Adrenal gland (tissue), 12 donors: ENCODE measurements around the gene NETO2. TPM values are rescaled to one million over a fixed set of nuclear protein-coding genes. Genes with fewer than 3 reads are reported as not detected.

Experiments used
- DNase-seq, 7 donors: peaks; one replicate each; pipeline ENCODE4 v3.0.0-alpha.2; 2019 to 2020
- H3K27ac ChIP-seq, 5 donors: fragments of 200-600 bp; sonication (generic) in 4 of 5; 1 replicate in 3 of 5; 2 replicates in 2 of 5; pipeline versions ENCODE4 v1.5.1 to v1.8.0; 2016 to 2020; ENCODE audit warnings: mild to moderate bottlenecking in 1 of 5
- H3K27me3 ChIP-seq: fragments of 200-600 bp; 2 replicates; pipeline ENCODE4 v1.8.0; 2021
- H3K36me3 ChIP-seq, 2 donors: fragments of 200-600 bp; replicated peaks in 1 of 2; 1 replicate in 1 of 2; 2 replicates in 1 of 2; pipeline versions ENCODE4 v1.5.1 to v1.8.0; 2018 to 2022
- H3K4me1 ChIP-seq, 2 donors: fragments of 200-600 bp; replicated peaks in 1 of 2; 1 replicate in 1 of 2; 2 replicates in 1 of 2; pipeline versions ENCODE4 v1.5.1 to v1.8.0; 2018 to 2021
- H3K4me3 ChIP-seq, 4 donors: fragments of 200-600 bp; sonication (generic) in 3 of 4; one replicate each; pipeline ENCODE4 v1.5.1; 2016 to 2018
- H3K9me3 ChIP-seq, 3 donors: fragments of 200-600 bp; sonication (generic) in 1 of 3; replicated peaks in 1 of 3; 1 replicate in 2 of 3; 2 replicates in 1 of 3; pipeline versions ENCODE4 v1.5.1 to v1.8.0; 2016 to 2021
- POLR2A ChIP-seq, 2 donors: fragments of 450-650 bp; IDR thresholded peaks; one replicate each; pipeline ENCODE4 v1.6.1; 2017; ENCODE audit warnings: antibody characterized with exemption in 2 of 2, mild to moderate bottlenecking in 2 of 2, moderate library complexity in 1 of 2
- WGBS, 4 donors: extraction: QIAGEN DNeasy Blood & Tissue Kit in 2 of 4; methylation state at CpG; one replicate each; pipeline versions ENCODE4 v1.1.5 to v1.1.7; 2013 to 2017; 5-methylcytosine and 5-hydroxymethylcytosine counted together
- intact Hi-C, 2 donors: fragments of 100-400 bp; cut with DNase I; formaldehyde crosslinking; loops; one replicate each; pipeline versions ENCODE4 v1.14.1 to v1.15.0; 2022 to 2023
- polyA plus RNA-seq, 3 donors: library from polyadenylated mRNA; stranded (reverse); fragments of 200-250 nt in 2 of 3; fragments of 350-450 nt in 1 of 3; fragmentation: Illumina TruSeq in 1 of 3; extraction: RNeasy Lipid Tissue Mini Kit (QIAGEN cat#74804) in 1 of 3; gene quantifications; one replicate each; pipeline ENCODE4 v1.2.3, GENCODE V29; 2013 to 2014
- total RNA-seq, 9 donors: library from RNA; depleted of rRNA in 4 of 9; stranded (reverse); fragments of >200 nt in 4 of 9; fragments of 120-200 nt in 1 of 9; fragmentation: NEBNext Ultra II Directional in 1 of 9; extraction: Animal tissue kit (Norgen Biotek cat#: 25700) in 1 of 9; gene quantifications; one replicate each; pipeline versions ENCODE4 v1.1.0 to v1.2.4, GENCODE V29; 2013 to 2023
- TF ChIP-seq, protein P1 (sequence below), 6 experiments: fragments of 450-650 bp in 4 of 6; fragments of 200-600 bp in 2 of 6; sonication (generic) in 1 of 6; IDR thresholded peaks; 1 replicate in 5 of 6; 2 replicates in 1 of 6; pipeline versions ENCODE4 v1.5.1 to v1.8.0; 2016 to 2021; ENCODE audit warnings: antibody characterized with exemption in 6 of 6, mild to moderate bottlenecking in 2 of 6, moderate library complexity in 1 of 6
- donor health status: healthy with polysubstance abuse.
- donor health status: Bipolar disorder and iron deficiency.
- donor health status: DM: yes; HTN: yes; CAD: no.
- donor health status: DM: no; HTN: no; CAD: no.
- donor health status: DM: no; HTN: no; CAD: no.
- donor health status: DM: yes; HTN: yes; CAD: no.

Gene NETO2
- total and polyA plus RNA-seq, 12 donors, result 1.9 to 46.3 (median 9.8) TPM

DNA sequence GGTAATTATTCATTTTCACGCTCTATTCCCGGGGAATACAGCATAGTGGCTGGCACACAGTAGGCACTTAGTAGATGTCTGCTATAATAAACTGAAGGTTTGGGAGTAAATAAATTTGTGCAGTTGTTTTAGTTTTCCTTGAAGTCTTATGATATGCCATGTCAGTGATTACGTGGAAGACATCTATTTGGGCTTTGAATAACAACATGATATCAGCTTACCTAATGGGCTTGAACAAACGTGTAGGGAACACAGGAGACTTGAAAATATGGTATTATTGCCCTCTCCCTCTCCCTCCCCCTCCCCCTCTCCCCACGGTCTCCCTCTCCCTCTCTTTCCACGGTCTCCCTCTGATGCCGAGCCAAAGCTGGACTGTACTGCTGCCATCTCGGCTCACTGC is 36.3 kb upstream of the NETO2 start:
- H3K27me3 ChIP-seq, result no peaks in the 10 kb centered on the region
- no peaks in the 10 kb centered on the region for H3K36me3 ChIP-seq
- DNase-seq, result no peak
- H3K4me3 ChIP-seq, result no peak overlapping the region
- H3K27ac ChIP-seq, result no peak overlapping the region
- H3K4me1 ChIP-seq, result no peaks in the 10 kb centered on the region
- WGBS, 4 donors, result 89 to 96% (median 93%) methylated on average over 8 of the region's 8 CpGs
- TF ChIP-seq, protein P1, sequence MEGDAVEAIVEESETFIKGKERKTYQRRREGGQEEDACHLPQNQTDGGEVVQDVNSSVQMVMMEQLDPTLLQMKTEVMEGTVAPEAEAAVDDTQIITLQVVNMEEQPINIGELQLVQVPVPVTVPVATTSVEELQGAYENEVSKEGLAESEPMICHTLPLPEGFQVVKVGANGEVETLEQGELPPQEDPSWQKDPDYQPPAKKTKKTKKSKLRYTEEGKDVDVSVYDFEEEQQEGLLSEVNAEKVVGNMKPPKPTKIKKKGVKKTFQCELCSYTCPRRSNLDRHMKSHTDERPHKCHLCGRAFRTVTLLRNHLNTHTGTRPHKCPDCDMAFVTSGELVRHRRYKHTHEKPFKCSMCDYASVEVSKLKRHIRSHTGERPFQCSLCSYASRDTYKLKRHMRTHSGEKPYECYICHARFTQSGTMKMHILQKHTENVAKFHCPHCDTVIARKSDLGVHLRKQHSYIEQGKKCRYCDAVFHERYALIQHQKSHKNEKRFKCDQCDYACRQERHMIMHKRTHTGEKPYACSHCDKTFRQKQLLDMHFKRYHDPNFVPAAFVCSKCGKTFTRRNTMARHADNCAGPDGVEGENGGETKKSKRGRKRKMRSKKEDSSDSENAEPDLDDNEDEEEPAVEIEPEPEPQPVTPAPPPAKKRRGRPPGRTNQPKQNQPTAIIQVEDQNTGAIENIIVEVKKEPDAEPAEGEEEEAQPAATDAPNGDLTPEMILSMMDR (IDR thresholded peaks at IDR 0.05), result no peak
- no peak for TF ChIP-seq POLR2A (IDR thresholded peaks at IDR 0.05)
- H3K9me3 ChIP-seq, result no peaks in the 10 kb centered on the region
- intact Hi-C loops, result no loop called here

DNA sequence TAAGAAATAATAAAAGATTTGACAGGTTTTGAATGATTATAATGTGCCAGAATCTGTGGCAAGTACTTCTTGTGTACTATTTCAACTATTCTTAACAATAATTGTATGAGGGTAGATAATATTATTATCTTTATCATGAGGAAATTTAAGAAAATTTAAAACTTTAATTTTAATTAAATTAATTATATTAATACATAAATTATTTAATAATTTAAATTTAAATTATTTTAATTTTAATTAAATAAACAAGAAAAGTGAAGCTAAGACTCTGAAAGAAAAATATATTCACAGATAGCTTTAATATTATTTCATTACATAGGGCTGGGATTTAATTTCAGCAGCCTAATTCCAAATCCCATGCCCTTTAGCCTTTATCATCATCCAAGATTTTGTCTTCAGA is 31.4 kb upstream of the NETO2 start:
- Histone ChIP-seq H3K4me3 (no peak overlapping the region), H3K4me1 (no peaks in the 10 kb centered on the region), H3K27ac (no peak overlapping the region), H3K27me3 (no peaks in the 10 kb centered on the region), H3K9me3 (no peaks in the 10 kb centered on the region), H3K36me3 (no peaks in the 10 kb centered on the region)
- intact Hi-C loops, result no loop called here
- no peak for DNase-seq
- no peak for TF ChIP-seq POLR2A (IDR thresholded peaks at IDR 0.05)

DNA sequence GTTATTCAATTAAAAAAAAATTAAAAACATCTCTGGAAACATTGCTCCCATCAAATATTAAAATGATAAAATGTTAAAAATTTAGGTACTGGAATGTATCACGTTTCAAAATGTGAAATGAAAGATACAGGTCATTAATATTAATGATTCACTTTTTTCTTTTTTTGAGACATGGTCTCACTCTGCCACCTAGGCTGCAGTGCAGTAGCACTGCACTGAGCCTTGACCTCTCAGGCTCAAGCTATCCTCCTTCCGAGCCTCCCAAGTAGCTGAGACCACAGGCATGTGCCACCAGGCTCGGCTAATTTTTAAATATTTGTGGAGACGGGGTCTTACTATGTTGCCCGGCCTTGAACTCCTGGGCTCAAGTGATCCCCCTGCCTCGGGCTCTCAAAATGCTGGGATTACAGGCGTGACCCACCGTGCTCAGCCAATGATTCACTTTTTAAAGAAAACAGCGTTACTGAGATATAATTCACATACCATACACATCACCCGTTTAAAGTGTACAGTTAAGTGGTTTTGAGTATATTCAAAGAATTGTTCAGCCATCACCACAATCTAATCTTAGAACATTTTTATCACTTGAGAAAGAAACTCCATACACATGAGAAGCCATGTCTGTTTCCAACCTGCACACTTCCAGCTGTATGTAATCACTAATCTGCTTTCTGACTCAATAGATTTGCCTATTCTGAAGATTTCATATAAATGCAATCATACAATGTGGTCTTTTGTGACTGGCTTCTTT is 19.1 kb upstream of the NETO2 start:
- Histone ChIP-seq H3K9me3 (peaks cover 0 to 5% (median 0%) of the 10 kb centered on the region in 3 donors), H3K4me3 (no peak overlapping the region), H3K27me3 (no peaks in the 10 kb centered on the region), H3K27ac (no peak overlapping the region), H3K4me1 (no peaks in the 10 kb centered on the region), H3K36me3 (no peaks in the 10 kb centered on the region)
- 91 to 93% (median 92%) methylated on average over 10 of the region's 10 CpGs for WGBS, 4 donors
- intact Hi-C loops, result no loop called here
- no peak for TF ChIP-seq POLR2A (IDR thresholded peaks at IDR 0.05)
- TF ChIP-seq, protein P1 (IDR thresholded peaks at IDR 0.05), result no peak
- DNase-seq, result no peak

DNA sequence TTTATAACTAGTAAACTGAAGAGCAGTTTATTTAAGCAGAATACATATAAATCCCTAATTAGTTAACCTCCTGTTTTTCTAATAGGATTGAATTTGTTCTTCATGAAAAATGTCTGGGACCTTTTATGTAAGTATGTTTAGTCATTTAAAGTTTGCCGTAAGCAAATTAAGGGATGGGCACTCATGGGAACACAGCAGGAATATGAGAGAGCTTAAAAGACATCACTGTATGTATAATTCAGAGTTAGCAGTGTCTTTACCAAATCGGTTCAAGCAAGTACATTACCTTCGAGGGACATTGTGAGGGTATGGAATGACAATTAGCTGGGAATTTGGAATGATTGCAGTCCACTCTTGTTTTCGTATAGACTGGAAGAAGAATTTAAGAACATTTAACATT is 17.7 kb upstream of the NETO2 start:
- H3K4me1 ChIP-seq, result no peaks in the 10 kb centered on the region
- H3K9me3 ChIP-seq, result peaks cover 0 to 5% (median 0%) of the 10 kb centered on the region in 3 donors
- DNase-seq, result no peak
- no peak for TF ChIP-seq POLR2A (IDR thresholded peaks at IDR 0.05)
- TF ChIP-seq, protein P1 (IDR thresholded peaks at IDR 0.05), result no peak
- H3K27ac ChIP-seq, result no peak overlapping the region
- no peaks in the 10 kb centered on the region for H3K27me3 ChIP-seq
- no peaks in the 10 kb centered on the region for H3K36me3 ChIP-seq
- H3K4me3 ChIP-seq, result no peak overlapping the region
- intact Hi-C loops, result no loop called here
- 92 to 96% (median 94%) methylated on average over 4 of the region's 4 CpGs for WGBS, 4 donors

DNA sequence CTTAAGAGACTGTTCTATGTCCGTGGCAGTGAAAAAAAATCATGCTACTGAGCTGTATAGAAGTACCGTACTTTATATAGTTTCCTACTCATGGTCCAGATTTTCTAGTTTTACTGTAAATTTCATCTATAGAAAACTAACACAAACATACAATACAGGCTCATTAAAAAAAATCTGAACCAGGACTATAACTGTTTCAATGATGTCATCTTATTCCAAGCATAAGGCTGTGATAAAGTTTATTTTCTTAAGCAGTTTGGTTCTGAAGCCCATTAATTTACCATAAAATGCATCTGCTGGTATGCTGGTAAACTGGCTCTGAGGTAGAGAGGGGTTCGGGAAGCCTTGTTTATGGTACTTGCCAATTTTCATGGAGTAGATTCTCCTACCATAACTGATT is 16.7 kb upstream of the NETO2 start:
- 94 to 98% (median 98%) methylated on average over 3 of the region's 3 CpGs for WGBS, 4 donors
- H3K36me3 ChIP-seq, result no peaks in the 10 kb centered on the region
- intact Hi-C loops, result no loop called here
- H3K4me1 ChIP-seq, result no peaks in the 10 kb centered on the region
- no peaks in the 10 kb centered on the region for H3K27me3 ChIP-seq
- H3K27ac ChIP-seq, result no peak overlapping the region
- H3K4me3 ChIP-seq, result no peak overlapping the region
- no peak for DNase-seq
- no peak for TF ChIP-seq POLR2A (IDR thresholded peaks at IDR 0.05)
- TF ChIP-seq, protein P1 (IDR thresholded peaks at IDR 0.05), result no peak
- H3K9me3 ChIP-seq, result peaks cover 0 to 5% (median 0%) of the 10 kb centered on the region in 3 donors
